ENCODE data around the gene CYP3A4. TPM values are rescaled to one million over a fixed set of nuclear protein-coding genes. Genes with fewer than 3 reads are reported as not detected.

CYP3A4 gene
- total and polyA plus RNA-seq, 2 of the 13 experiments (the other 11 are each of a cell fraction or from before 2014, with no cell fraction given): 0.11 to 0.24 TPM

GRCh38 chr7:99829524-99830160, 45.7 kb upstream of the CYP3A4 start (continued):
- TF ChIP-seq HNRNPK (IDR thresholded peaks at IDR 0.05; ENCODE audit: low read depth, low read length, poor library complexity, severe bottlenecking): no peak
- TF ChIP-seq RBFOX2 (IDR thresholded peaks at IDR 0.05; ENCODE audit: low read depth, low read length): peak; percentile 67
- TF ChIP-seq, protein P1, sequence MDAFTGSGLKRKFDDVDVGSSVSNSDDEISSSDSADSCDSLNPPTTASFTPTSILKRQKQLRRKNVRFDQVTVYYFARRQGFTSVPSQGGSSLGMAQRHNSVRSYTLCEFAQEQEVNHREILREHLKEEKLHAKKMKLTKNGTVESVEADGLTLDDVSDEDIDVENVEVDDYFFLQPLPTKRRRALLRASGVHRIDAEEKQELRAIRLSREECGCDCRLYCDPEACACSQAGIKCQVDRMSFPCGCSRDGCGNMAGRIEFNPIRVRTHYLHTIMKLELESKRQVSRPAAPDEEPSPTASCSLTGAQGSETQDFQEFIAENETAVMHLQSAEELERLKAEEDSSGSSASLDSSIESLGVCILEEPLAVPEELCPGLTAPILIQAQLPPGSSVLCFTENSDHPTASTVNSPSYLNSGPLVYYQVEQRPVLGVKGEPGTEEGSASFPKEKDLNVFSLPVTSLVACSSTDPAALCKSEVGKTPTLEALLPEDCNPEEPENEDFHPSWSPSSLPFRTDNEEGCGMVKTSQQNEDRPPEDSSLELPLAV (CRISPR knock-in tag; conservative IDR thresholded peaks at IDR 0.05; ENCODE audit: low read depth): no peak
- peak; percentile 93 for TF ChIP-seq DRAP1 (CRISPR knock-in tag; IDR thresholded peaks at IDR 0.05)
- TF ChIP-seq ZNF883 (CRISPR knock-in tag; IDR thresholded peaks at IDR 0.05; ENCODE audit: not compliant biosample characterization): no peak
- no peak for TF ChIP-seq ETV6 (CRISPR knock-in tag; conservative IDR thresholded peaks at IDR 0.05)
- TF ChIP-seq TEAD2 (CRISPR knock-in tag; IDR thresholded peaks at IDR 0.05): no peak
- TF ChIP-seq EEA1 (CRISPR knock-in tag; IDR thresholded peaks at IDR 0.05; ENCODE audit: borderline replicate concordance): no peak
- TF ChIP-seq TAF15 (IDR thresholded peaks at IDR 0.05; ENCODE audit: low read depth, low read length, poor library complexity, severe bottlenecking): no peak
- 0 out of 2 replicates have a peak, but pooled peaks have one; percentile 19 for TF ChIP-seq ZNF205 (CRISPR knock-in tag; IDR thresholded peaks at IDR 0.05)
- TF ChIP-seq ARHGAP35 (CRISPR knock-in tag; IDR thresholded peaks at IDR 0.05; ENCODE audit: borderline replicate concordance): no peak
- no peak for TF ChIP-seq ISX (CRISPR knock-in tag; conservative IDR thresholded peaks at IDR 0.05)
- TF ChIP-seq TRIM24 (CRISPR knock-in tag; IDR thresholded peaks at IDR 0.05): no peak
- 0 out of 2 replicates have a peak, but pooled peaks have one; percentile 28 for TF ChIP-seq ZBTB25 (CRISPR knock-in tag; IDR thresholded peaks at IDR 0.05)
- TF ChIP-seq RBM22 (optimal IDR thresholded peaks at IDR 0.05; ENCODE audit: low read length): no peak
- no peak for TF ChIP-seq SMAD9 (CRISPR knock-in tag; IDR thresholded peaks at IDR 0.05)
- no peak for TF ChIP-seq RERE (CRISPR knock-in tag; IDR thresholded peaks at IDR 0.05; ENCODE audit: low read depth)
- TF ChIP-seq ZNF878 (CRISPR knock-in tag; IDR thresholded peaks at IDR 0.05): peak; percentile 60; the same call in 1 of the 2 replicates
- no peak for TF ChIP-seq TCF12 (IDR thresholded peaks at IDR 0.05)
- TF ChIP-seq TCF12 (CRISPR knock-in tag; IDR thresholded peaks at IDR 0.05): peak; percentile 76; the same call in 1 of the 2 replicates
- TF ChIP-seq REXO4 (CRISPR knock-in tag; IDR thresholded peaks at IDR 0.05; ENCODE audit: borderline replicate concordance): no peak
- no peak for TF ChIP-seq ZNF326 (CRISPR knock-in tag; IDR thresholded peaks at IDR 0.05; ENCODE audit: borderline replicate concordance)

Data from HepG2 (cell line).